RWPE1 (cell line): ENCODE data around the gene INPP5A.

Source experiments
- CTCF ChIA-PET: fragments of 350-600 bp; sonication (Branson Sonifier 250); formaldehyde crosslinking; extraction: SDS; loops from one replicate; lab custom pipeline; 2021; lab: Yijun Ruan, JAX
- POLR2A ChIA-PET: fragments of 400-600 bp; formaldehyde crosslinking; extraction: SDS; loops from one replicate; lab custom pipeline; 2020; ENCODE audit warnings: antibody characterized with exemption; ENCODE audit not compliant: low non-redundant PET; lab: Yijun Ruan, JAX
- DNase-seq: peaks from one replicate; pipeline ENCODE4 v3.0.0; 2012; ENCODE audit warnings: low spot score
- H3K27ac ChIP-seq: fragments of 450-650 bp; 2 replicates; pipeline ENCODE4 v1.5.1; 2017
- CTCF ChIP-seq: fragments of 450-650 bp; conservative IDR thresholded peaks from 2 replicates; pipeline ENCODE4 v1.5.1; 2017; ENCODE audit warnings: low read depth, mild to moderate bottlenecking

Gene INPP5A

GRCh38 chr10:132539894-132540293, 2.3 kb downstream of the INPP5A start:
- POLR2A ChIA-PET, result no interaction called here

GRCh38 chr10:132540456-132540855, 2.9 kb downstream of the INPP5A start:
- CTCF ChIA-PET, result no interaction called here
- peak overlapping the region; percentile 25; the same call in 1 of the 2 replicates for H3K27ac ChIP-seq
- no peak for TF ChIP-seq CTCF
- DNase-seq, result no peak
- POLR2A ChIA-PET, result no interaction called here

More at GRCh38 chr10:132539894-132540293, 2.3 kb downstream of the INPP5A start:
- CTCF ChIA-PET, result interaction anchor here (0.5 kb wide), 1 partner anchor 39 kb away, joined by 3 read pairs; no protein-coding TSS in a partner anchor
- DNase-seq, result no peak
- H3K27ac ChIP-seq, result no peak overlapping the region
- no peak for TF ChIP-seq CTCF

- CTCF ChIA-PET, result interaction anchor here (0.5 to 0.8 kb wide), 2 partner anchors 13 to 29 kb away, joined by 3 read pairs; no protein-coding TSS in a partner anchor
- no peak overlapping the region for H3K27ac ChIP-seq
Measured at GRCh38 chr10:132541129-132541528, 3.5 kb downstream of the INPP5A start.

GRCh38 chr10:132541601-132542011, 4.0 kb downstream of the INPP5A start:
- POLR2A ChIA-PET, result no interaction called here
- H3K27ac ChIP-seq, result peak overlapping the region; percentile 4; the same call in 1 of the 2 replicates
- CTCF ChIA-PET, result interaction anchor here (0.5 to 0.8 kb wide), 4 partner anchors 13 to 62 kb away, joined by 3 to 5 read pairs (median 4); no protein-coding TSS in a partner anchor
- TF ChIP-seq CTCF, result no peak
- no peak for DNase-seq

More at GRCh38 chr10:132541129-132541528, 3.5 kb downstream of the INPP5A start:
- no peak for DNase-seq
- POLR2A ChIA-PET, result no interaction called here
- no peak for TF ChIP-seq CTCF

- ChIA-PET CTCF (interaction anchor here (0.5 to 0.8 kb wide), 3 partner anchors 29 to 63 kb away, joined by 3 to 5 read pairs (median 5); no protein-coding TSS in a partner anchor), POLR2A (no interaction called here)
- no peak for DNase-seq
- no peak for TF ChIP-seq CTCF
- peak overlapping the region; percentile 4; the same call in 1 of the 2 replicates for H3K27ac ChIP-seq
Measured at GRCh38 chr10:132542086-132542775, 4.6 kb downstream of the INPP5A start.

- CTCF ChIA-PET, result no interaction called here
- no peak overlapping the region for H3K27ac ChIP-seq
- no peak for DNase-seq
- POLR2A ChIA-PET, result no interaction called here
- no peak for TF ChIP-seq CTCF
Measured at GRCh38 chr10:132542819-132543218, 5.2 kb downstream of the INPP5A start.
